Endothelial cell of umbilical vein (primary cell): ENCODE data around the gene TTL. TPM values are rescaled to one million over a fixed set of nuclear protein-coding genes. Genes with fewer than 3 reads are reported as not detected.

Experiments used
- BruUV-seq: library from RNA; stranded (reverse); fragments of 400-500 nt; replicated peaks from 2 replicates; lab custom pipeline; 2021; lab: Mats Ljungman, UMichigan
- CTCF ChIA-PET: fragments of 300-600, 350-600 bp; sonication (Branson Sonifier 250); formaldehyde crosslinking; loops from one replicate; lab custom pipeline; 2021; ENCODE audit warnings: antibody characterized with exemption, inconsistent platforms; lab: Charles Lee
- POLR2A ChIA-PET: fragments of 300-600, 350-600 bp; sonication (Branson Sonifier 250); formaldehyde crosslinking; loops from one replicate; lab custom pipeline; 2021; ENCODE audit warnings: antibody characterized with exemption, inconsistent platforms; lab: Charles Lee
- DNase-seq: peaks from one replicate; pipeline ENCODE4 v3.0.0-alpha.2; 2011; ENCODE audit warnings: low read depth, low spot score
- FAIRE-seq: peaks from 2 replicates; lab custom pipeline; 2011; peaks lifted over from hg19 to GRCh38; lab: Jason Lieb, UNC
- H2AFZ ChIP-seq: 2 replicates; pipeline ENCODE4 v1.6.0; 2012; ENCODE audit warnings: low read depth, low read length, control low read depth, inconsistent platforms
- H3K27ac ChIP-seq: 2 replicates; pipeline ENCODE4 v1.5.1; 2011; ENCODE audit warnings: low read depth, mild to moderate bottlenecking, control low read depth, low read length, moderate library complexity; ENCODE audit not compliant: insufficient read depth
- H3K27me3 ChIP-seq, 2 experiments: 2 replicates each; pipeline versions ENCODE4 v1.6.0 to v1.6.1; 2011; ENCODE audit warnings: low read length in 2 of 2, mixed read lengths in 1 of 2; ENCODE audit not compliant: control insufficient read depth in 2 of 2, insufficient read depth in 2 of 2
- H3K36me3 ChIP-seq, 2 experiments: 2 replicates in 1 of 2; 3 replicates in 1 of 2; pipeline ENCODE4 v1.5.1; 2011; ENCODE audit warnings: low read length in 2 of 2, mild to moderate bottlenecking in 1 of 2, moderate library complexity in 1 of 2; ENCODE audit not compliant: control insufficient read depth in 2 of 2, insufficient read depth in 2 of 2; ENCODE audit errors: extremely low read depth in 1 of 2
- H3K4me1 ChIP-seq: 3 replicates; pipeline ENCODE4 v1.5.1; 2011; ENCODE audit warnings: mild to moderate bottlenecking, low read length; ENCODE audit not compliant: control insufficient read depth, insufficient read depth; ENCODE audit errors: extremely low read depth
- H3K4me2 ChIP-seq: 2 replicates; pipeline ENCODE4 v1.6.1; 2011; ENCODE audit warnings: low read length, control low read depth, mixed read lengths; ENCODE audit not compliant: insufficient read depth
- H3K4me3 ChIP-seq, 3 experiments: fragments of 200-600 bp in 1 of 3; sonication (generic), shearing (Covaris generic) in 1 of 3; replicated peaks in 1 of 3; 2 replicates each; pipeline ENCODE4 v1.5.1; 2011 to 2016; ENCODE audit warnings: control low read depth in 3 of 3, low read length in 3 of 3, mild to moderate bottlenecking in 2 of 3, inconsistent platforms in 1 of 3, low read depth in 1 of 3, moderate library complexity in 1 of 3; ENCODE audit not compliant: insufficient read depth in 1 of 3
- H3K79me2 ChIP-seq: 2 replicates; pipeline ENCODE4 v1.6.0; 2012; ENCODE audit warnings: low read length, inconsistent platforms; ENCODE audit not compliant: control insufficient read depth, insufficient read depth
- H3K9ac ChIP-seq: replicated peaks from 2 replicates; pipeline ENCODE3; 2011; ENCODE audit warnings: low read length, control low read depth; ENCODE audit not compliant: insufficient read depth; ENCODE audit errors: extremely low read depth
- H3K9me1 ChIP-seq: replicated peaks from 3 replicates; pipeline ENCODE4 v1.6.0; 2011; ENCODE audit warnings: mild to moderate bottlenecking, low read length; ENCODE audit not compliant: control insufficient read depth, insufficient read depth; ENCODE audit errors: extremely low read depth
- H3K9me3 ChIP-seq: replicated peaks from 2 replicates; pipeline ENCODE4 v1.5.1; 2012; ENCODE audit warnings: low read length, inconsistent platforms; ENCODE audit not compliant: control insufficient read depth, insufficient read depth
- H4K20me1 ChIP-seq: replicated peaks from 2 replicates; pipeline ENCODE3; 2011; ENCODE audit warnings: mild to moderate bottlenecking, low read length; ENCODE audit not compliant: control insufficient read depth, insufficient read depth; ENCODE audit errors: extremely low read depth
- CTCF ChIP-seq, 2 donors: IDR thresholded peaks; 1 replicate in 1 of 2; 2 replicates in 1 of 2; pipeline ENCODE4 v1.5.1; 2011; ENCODE audit warnings: low read length in 2 of 2, mild to moderate bottlenecking in 2 of 2, moderate library complexity in 2 of 2, control low read depth in 1 of 2, inconsistent platforms in 1 of 2, low read depth in 1 of 2; ENCODE audit not compliant: insufficient read depth in 1 of 2; ENCODE audit errors: extremely low read depth in 1 of 2
- EZH2 ChIP-seq: IDR thresholded peaks from 2 replicates; pipeline ENCODE4 v1.6.1; 2012; ENCODE audit warnings: borderline replicate concordance, low read depth, mild to moderate bottlenecking, moderate library complexity, low read length, inconsistent platforms; ENCODE audit not compliant: severe bottlenecking
- FOS ChIP-seq: IDR thresholded peaks from 2 replicates; pipeline ENCODE4 v1.6.1; 2011; ENCODE audit warnings: mild to moderate bottlenecking, low read length, moderate library complexity, borderline replicate concordance; ENCODE audit not compliant: insufficient read depth
- GATA2 ChIP-seq: IDR thresholded peaks from 2 replicates; pipeline ENCODE4 v1.7.0; 2011; ENCODE audit warnings: low read depth, mild to moderate bottlenecking, moderate library complexity, mixed read lengths, low read length; ENCODE audit not compliant: insufficient read length, insufficient read depth
- JUN ChIP-seq: IDR thresholded peaks from 2 replicates; pipeline ENCODE4 v1.6.1; 2011; ENCODE audit warnings: borderline replicate concordance, low read depth; ENCODE audit not compliant: insufficient read length, insufficient read depth
- MAX ChIP-seq: IDR thresholded peaks from 2 replicates; pipeline ENCODE4 v1.6.1; 2011; ENCODE audit not compliant: insufficient read depth, insufficient read length
- MYC ChIP-seq: IDR thresholded peaks from one replicate; pipeline ENCODE4 v1.6.1; 2011; ENCODE audit warnings: mild to moderate bottlenecking, low read depth, low read length
- POLR2A ChIP-seq: IDR thresholded peaks from 2 replicates; pipeline ENCODE4 v1.6.1; 2012; ENCODE audit warnings: low read depth, mild to moderate bottlenecking, control low read depth, low read length
- POLR2AphosphoS5 ChIP-seq: IDR thresholded peaks from 2 replicates; pipeline ENCODE4 v1.6.1; 2012; ENCODE audit warnings: low read depth, mild to moderate bottlenecking, control low read depth, low read length, moderate library complexity; ENCODE audit not compliant: insufficient read depth
- dilution Hi-C: fragments of 300-500 bp; cut with MboI; formaldehyde crosslinking; loops from one replicate; pipeline ENCODE4 v1.15.0; 2019; ENCODE audit warnings: low sequenced_read_pairs; ENCODE audit not compliant: extremely low pct_ligation_motif_present
- intact Hi-C: fragments of 100-400 bp; cut with micrococcal nuclease; formaldehyde crosslinking; loops from one replicate; pipeline ENCODE4 v1.10.0; 2022
- polyA plus RNA-seq, 4 experiments: library from polyadenylated mRNA; depleted of rRNA in 3 of 4; stranded (reverse) in 3 of 4; unstranded in 1 of 4; fragments of >200 nt; gene quantifications; 2 replicates each; pipeline versions ENCODE4 v1.2.1 to v1.2.3, GENCODE V29; 2011 to 2012; ENCODE audit warnings: missing spikeins in 1 of 4
- total RNA-seq: library from RNA; stranded (reverse); gene quantifications from 2 replicates; pipeline ENCODE4 v1.2.3, GENCODE V29; 2021

TTL gene
- total and polyA plus RNA-seq, 2 donors (not counting 3 experiments of a cell fraction or from before 2014, with no cell fraction given): 21.9 to 66.8 TPM

- Histone ChIP-seq H3K27ac (no peak overlapping the region), H3K79me2 (peaks cover 2% of the 10 kb centered on the region), H3K4me1 (no peaks in the 10 kb centered on the region), H3K9ac (no peak overlapping the region), H4K20me1 (no peaks in the 10 kb centered on the region), H3K9me1 (no peaks in the 10 kb centered on the region), H3K4me2 (no peak overlapping the region), H3K36me3 (peaks cover 10 to 19% of the 10 kb centered on the region in 2 experiments), H2AFZ (no peak overlapping the region), H3K27me3 (no peaks in the 10 kb centered on the region), H3K9me3 (no peaks in the 10 kb centered on the region), H3K4me3 (no peak overlapping the region)
- no TSS peak for BruUV-seq
- dilution Hi-C loops (no loop called here), intact Hi-C loops (no loop called here)
- ChIA-PET CTCF (no interaction called here), POLR2A (interaction anchor here (0.6 kb wide), 1 partner anchor 15 kb away, joined by 5 read pairs; no protein-coding TSS in a partner anchor)
- FAIRE-seq (no peak), DNase-seq (no peak)
- TF ChIP-seq GATA2: no peak
- TF ChIP-seq FOS: no peak
- TF ChIP-seq JUN: no peak
- no peak for TF ChIP-seq POLR2AphosphoS5
- TF ChIP-seq CTCF (IDR thresholded peaks at IDR 0.05; ENCODE audit: extremely low read depth in 1 of 2, insufficient read depth in 1 of 2, low read depth in 1 of 2, low read length in 2 of 2): no peak
- TF ChIP-seq EZH2: no peak
- no peak for TF ChIP-seq MYC
- no peak for TF ChIP-seq MAX
- TF ChIP-seq POLR2A: no peak
Measured at GRCh38 chr2:112518807-112519206, 36.9 kb downstream of the TTL start.
